ENCODE data around the gene SLC6A9. TPM values are rescaled to one million over a fixed set of nuclear protein-coding genes. Genes with fewer than 3 reads are reported as not detected.

Gene SLC6A9
- total RNA-seq, 2 experiments from 2014 or later, result 0.17 TPM; not detected in 1

GRCh38 chr1:44059664-44060355, 28.5 kb upstream of the SLC6A9 start:
- H3K9me3 ChIP-seq (ENCODE audit: control insufficient read depth in 1 of 2, insufficient read depth in 1 of 2, low read length in 2 of 2), result no peaks in the 10 kb centered on the region
- H3K4me3 ChIP-seq (ENCODE audit: low read length), result no peak overlapping the region
- ChIA-PET POLR2A (no interaction called here), CTCF (no interaction called here)
- Mint-ChIP-seq H3K4me1 (ENCODE audit: low read depth) (no peaks in the 10 kb centered on the region), H3K4me3 (no peak overlapping the region), H3K9me3 (no peaks in the 10 kb centered on the region), H3K27ac (no peak overlapping the region), H3K27me3 (peaks cover 5% of the 10 kb centered on the region), H3K36me3 (ENCODE audit: low read depth) (no peaks in the 10 kb centered on the region)
- ATAC-seq (ENCODE audit: poor library complexity), result no peak
- intact Hi-C loops (cut with DNase I, micrococcal nuclease), result loop anchor here in 1 of 2 experiments (10.0 kb wide), 1 partner anchor 1195 kb away; no protein-coding TSS in a partner anchor
- no peak overlapping the region for H3K27ac ChIP-seq (ENCODE audit: low read depth in 1 of 2, low read length in 2 of 2)
- H3K27me3 ChIP-seq (ENCODE audit: control insufficient read depth in 1 of 2, insufficient read depth in 2 of 2, low read length in 2 of 2), result no peaks in the 10 kb centered on the region
- TF ChIP-seq CTCF (IDR thresholded peaks at IDR 0.05), result no peak
- no peak for DNase-seq
- no peaks in the 10 kb centered on the region for H3K4me1 ChIP-seq (ENCODE audit: insufficient read depth, low read length)
- no peaks in the 10 kb centered on the region for H3K36me3 ChIP-seq (ENCODE audit: insufficient read depth, low read length)

GRCh38 chr1:44059212-44059611, 27.9 kb upstream of the SLC6A9 start:
- no peak for DNase-seq
- Histone ChIP-seq H3K9me3 (ENCODE audit: control insufficient read depth in 1 of 2, insufficient read depth in 1 of 2, low read length in 2 of 2) (no peaks in the 10 kb centered on the region), H3K27me3 (ENCODE audit: control insufficient read depth in 1 of 2, insufficient read depth in 2 of 2, low read length in 2 of 2) (no peaks in the 10 kb centered on the region), H3K4me3 (ENCODE audit: low read length) (no peak overlapping the region), H3K27ac (ENCODE audit: low read depth in 1 of 2, low read length in 2 of 2) (no peak overlapping the region), H3K36me3 (ENCODE audit: insufficient read depth, low read length) (no peaks in the 10 kb centered on the region), H3K4me1 (ENCODE audit: insufficient read depth, low read length) (no peaks in the 10 kb centered on the region)
- H3K27ac Mint-ChIP-seq, result no peak overlapping the region
- H3K4me3 Mint-ChIP-seq, result no peak overlapping the region
- no peaks in the 10 kb centered on the region for H3K4me1 Mint-ChIP-seq (ENCODE audit: low read depth)
- peaks cover 5% of the 10 kb centered on the region for H3K27me3 Mint-ChIP-seq
- no peak for TF ChIP-seq CTCF (IDR thresholded peaks at IDR 0.05)
- ChIA-PET POLR2A (no interaction called here), CTCF (no interaction called here)
- intact Hi-C loops (cut with DNase I, micrococcal nuclease), result no loop called here
- ATAC-seq (ENCODE audit: poor library complexity), result no peak
- no peaks in the 10 kb centered on the region for H3K36me3 Mint-ChIP-seq (ENCODE audit: low read depth)
- no peaks in the 10 kb centered on the region for H3K9me3 Mint-ChIP-seq

- DNase-seq (no peak), ATAC-seq (ENCODE audit: poor library complexity) (no peak)
- H3K4me1 ChIP-seq (ENCODE audit: insufficient read depth, low read length), result no peaks in the 10 kb centered on the region
- intact Hi-C loops (cut with DNase I, micrococcal nuclease), result no loop called here
- H3K9me3 ChIP-seq (ENCODE audit: control insufficient read depth in 1 of 2, insufficient read depth in 1 of 2, low read length in 2 of 2), result no peaks in the 10 kb centered on the region
- POLR2A ChIA-PET, result no interaction called here
- TF ChIP-seq CTCF (IDR thresholded peaks at IDR 0.05), result no peak
- no peaks in the 10 kb centered on the region for H3K36me3 Mint-ChIP-seq (ENCODE audit: low read depth)
- CTCF ChIA-PET, result interaction anchor here (1.7 kb wide), 1 partner anchor 10 kb away, joined by 5 read pairs; no protein-coding TSS in a partner anchor
- no peak overlapping the region for H3K27ac Mint-ChIP-seq
- H3K36me3 ChIP-seq (ENCODE audit: insufficient read depth, low read length), result no peaks in the 10 kb centered on the region
- H3K4me1 Mint-ChIP-seq (ENCODE audit: low read depth), result no peaks in the 10 kb centered on the region
- peaks cover 5% of the 10 kb centered on the region for H3K27me3 Mint-ChIP-seq
- H3K27ac ChIP-seq (ENCODE audit: low read depth in 1 of 2, low read length in 2 of 2), result no peak overlapping the region
- H3K27me3 ChIP-seq (ENCODE audit: control insufficient read depth in 1 of 2, insufficient read depth in 2 of 2, low read length in 2 of 2), result no peaks in the 10 kb centered on the region
- no peak overlapping the region for H3K4me3 ChIP-seq (ENCODE audit: low read length)
- H3K9me3 Mint-ChIP-seq, result no peaks in the 10 kb centered on the region
- H3K4me3 Mint-ChIP-seq, result no peak overlapping the region
These were observed 26.0 kb upstream of the SLC6A9 start for GRCh38 chr1:44057293-44057692.

Measured in CD4-positive, alpha-beta T cell (primary cell).